Hematopoietic multipotent progenitor cell treated with erythropoietin and hydrocortisone succinate and interleukin-3 and kit ligand, for 6 days (in vitro differentiated cells): ENCODE measurements around the gene PCDH15.
"Not testable (repeated sequence)": the region's sequence is repeated elsewhere in the genome, so short reads cannot be mapped to it uniquely, and the experiment has no call there.

ENCODE experiments used
- DNase-seq: peaks from one replicate; pipeline ENCODE4 v3.0.0-alpha.2; 2015

Gene PCDH15

GRCh38 chr10:53952698-53953630, 848.1 kb downstream of the PCDH15 start:
- DNase-seq = no peak

DNA sequence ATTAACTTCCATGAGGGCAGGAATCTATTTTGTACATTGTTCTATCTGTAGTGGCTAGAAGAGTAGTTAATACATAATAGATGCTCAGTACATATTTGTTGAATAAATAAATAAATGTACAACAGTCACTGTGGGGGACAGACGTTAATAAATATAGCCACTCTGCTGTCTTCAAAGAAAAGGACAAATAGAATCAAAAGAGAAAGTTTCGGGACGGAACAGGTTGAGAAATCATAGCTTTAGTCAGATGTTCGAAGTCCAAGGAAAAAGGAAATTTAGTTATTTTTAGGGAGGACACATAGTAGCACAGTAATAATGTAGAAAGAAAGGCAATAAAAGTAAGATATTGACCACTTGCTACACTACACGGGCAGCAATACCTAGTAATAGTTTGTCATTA, 861.4 kb downstream of the PCDH15 start:
- no peak for DNase-seq

DNA sequence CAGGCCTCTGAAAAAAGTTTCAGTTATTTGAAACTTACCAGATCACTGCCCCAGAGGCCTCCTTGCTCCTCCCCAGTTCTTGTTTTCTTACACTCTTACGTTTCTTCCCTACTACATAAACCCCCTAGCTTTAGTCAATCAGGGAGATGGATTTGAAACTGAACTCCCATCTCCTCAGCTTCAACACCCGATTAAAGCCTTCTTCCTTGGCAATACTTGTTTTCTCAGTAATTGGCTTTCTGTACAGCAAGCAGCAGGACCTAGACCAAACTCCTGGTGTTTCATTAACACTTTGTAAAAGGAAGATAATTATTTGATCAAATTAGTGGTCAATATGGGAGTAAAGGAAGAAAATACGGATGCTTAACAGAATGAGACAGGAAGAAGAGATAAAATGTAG, 870.4 kb downstream of the PCDH15 start:
- no peak for DNase-seq

DNA sequence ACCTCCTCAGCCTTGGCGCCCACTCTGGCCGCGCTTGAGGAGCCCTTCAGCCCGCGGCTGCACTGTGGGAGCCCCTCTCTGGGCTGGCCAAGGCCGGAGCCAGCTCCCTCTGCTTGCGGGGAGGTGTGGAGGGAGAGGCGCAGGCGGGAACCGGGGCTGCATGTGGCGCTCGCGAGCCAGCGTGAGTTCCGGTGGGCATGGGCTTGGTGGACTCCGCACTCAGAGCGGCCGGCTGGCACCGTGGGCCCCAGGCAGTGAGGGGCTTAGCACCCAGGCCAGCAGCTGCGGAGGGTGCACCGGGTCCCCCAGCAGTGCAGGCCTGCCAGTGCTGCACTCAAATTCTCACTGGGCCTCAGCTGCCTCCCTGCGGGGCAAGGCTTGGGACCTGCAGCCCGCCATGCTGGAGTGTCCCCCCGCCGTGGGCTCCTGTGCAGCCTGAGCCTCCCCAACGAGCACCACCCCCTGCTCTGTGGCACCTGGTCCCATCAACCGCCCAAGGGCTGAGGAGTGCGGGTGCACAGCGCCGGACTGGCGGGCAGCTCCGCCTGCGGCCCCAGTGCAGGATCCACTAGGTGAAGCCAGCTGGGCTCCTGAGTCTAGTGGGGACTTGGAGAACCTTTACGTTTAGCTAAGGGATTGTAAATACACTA, 876.9 kb downstream of the PCDH15 start:
- not testable (repeated sequence) for DNase-seq

- DNase-seq = no peak
Measured at GRCh38 chr10:53918755-53919154, 882.3 kb downstream of the PCDH15 start.

DNA sequence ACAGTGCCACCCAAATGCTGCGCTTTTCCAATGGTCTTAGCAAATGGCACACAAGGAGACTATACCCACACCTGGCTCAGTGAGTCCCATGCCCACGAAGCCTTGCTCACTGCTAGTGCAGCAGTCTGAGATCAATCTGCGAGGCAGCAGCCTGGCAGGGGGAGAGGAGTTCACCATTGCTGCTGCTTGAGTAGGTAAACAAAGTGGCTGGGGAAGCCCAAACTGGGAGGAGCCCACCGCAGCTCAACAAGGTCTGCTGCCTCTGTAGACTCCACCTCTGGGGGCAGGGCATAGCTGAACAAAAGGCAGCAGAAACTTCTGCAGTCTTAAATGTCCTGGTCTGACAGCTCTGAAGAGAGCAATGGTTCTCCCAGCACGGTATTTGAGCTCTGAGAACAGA, 891.2 kb downstream of the PCDH15 start:
- DNase-seq = no peak

DNA sequence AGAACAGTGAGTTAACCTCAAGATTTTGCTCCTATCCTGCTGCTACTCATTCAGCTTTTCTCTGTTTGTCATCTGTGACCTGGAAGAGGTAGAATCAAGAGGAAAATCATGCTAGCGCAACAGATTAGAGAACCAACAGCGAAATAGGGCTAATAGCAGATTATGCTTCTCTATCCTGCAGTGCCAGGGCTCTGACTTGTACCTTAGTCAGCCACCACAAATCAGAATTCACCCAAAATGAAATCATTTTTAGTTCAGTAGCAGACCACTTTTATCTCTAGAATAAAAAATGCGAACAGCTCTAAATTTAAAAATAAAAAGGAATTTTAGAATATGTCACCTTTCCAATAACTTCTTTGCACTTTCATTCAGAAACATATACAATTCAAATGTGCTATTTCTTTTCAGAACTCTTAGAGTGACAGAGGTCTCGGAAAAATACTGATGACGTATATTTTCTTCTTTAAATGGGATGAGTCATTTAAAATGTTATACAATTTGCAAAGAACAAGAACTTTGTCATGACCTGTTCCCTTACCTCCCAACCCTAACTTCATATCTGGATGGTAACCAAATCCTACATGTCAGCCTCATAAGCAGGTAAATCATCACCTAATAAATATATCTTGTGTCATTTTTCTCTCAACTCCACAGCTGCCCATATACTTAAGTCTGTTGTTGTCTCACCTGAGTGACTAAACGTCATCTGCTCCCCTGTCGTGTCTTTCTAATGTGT, 896.4 kb downstream of the PCDH15 start:
- DNase-seq = no peak

GRCh38 chr10:53903756-53904155, 897.3 kb downstream of the PCDH15 start:
- no peak for DNase-seq

- peak; percentile 17 for DNase-seq
Measured at GRCh38 chr10:53899463-53900160, 901.4 kb downstream of the PCDH15 start.

DNA sequence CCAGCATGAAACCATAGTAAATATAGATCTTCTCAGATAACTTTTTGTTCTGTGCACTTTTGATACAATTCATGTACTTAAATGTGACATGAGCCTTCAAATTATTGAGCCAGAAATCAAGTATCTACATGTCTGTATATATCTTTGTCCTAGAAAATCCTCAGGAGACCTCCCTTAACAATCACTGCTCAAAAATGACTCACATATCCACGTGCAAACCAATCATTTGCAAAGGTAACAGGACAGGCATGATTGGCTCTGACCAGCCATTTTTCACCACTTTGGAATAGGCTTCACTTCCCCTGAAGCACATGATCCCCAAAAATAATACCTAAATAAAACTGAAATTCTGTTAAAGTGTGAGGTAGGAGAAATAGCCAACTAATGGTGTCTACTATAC, 902.5 kb downstream of the PCDH15 start:
- DNase-seq = no peak

DNA sequence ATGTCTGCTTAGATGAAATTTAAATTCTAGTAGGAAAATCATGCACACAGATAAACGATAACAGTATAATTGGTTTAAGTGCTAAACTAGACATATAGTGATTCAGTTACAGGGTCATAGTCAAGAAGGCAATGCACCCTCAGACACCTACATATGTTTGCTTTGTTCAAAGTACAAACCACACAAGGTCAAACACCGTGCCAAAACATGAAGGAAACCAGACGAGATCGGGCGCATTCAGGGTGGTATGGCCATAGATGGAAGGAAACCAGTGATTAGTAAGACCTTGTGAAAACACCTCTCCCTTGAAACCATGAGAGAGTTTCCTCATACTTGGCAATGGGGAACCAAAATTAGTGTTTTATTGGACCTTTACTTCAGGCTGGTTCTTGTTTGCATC, 906.9 kb downstream of the PCDH15 start:
- DNase-seq = no peak

DNA sequence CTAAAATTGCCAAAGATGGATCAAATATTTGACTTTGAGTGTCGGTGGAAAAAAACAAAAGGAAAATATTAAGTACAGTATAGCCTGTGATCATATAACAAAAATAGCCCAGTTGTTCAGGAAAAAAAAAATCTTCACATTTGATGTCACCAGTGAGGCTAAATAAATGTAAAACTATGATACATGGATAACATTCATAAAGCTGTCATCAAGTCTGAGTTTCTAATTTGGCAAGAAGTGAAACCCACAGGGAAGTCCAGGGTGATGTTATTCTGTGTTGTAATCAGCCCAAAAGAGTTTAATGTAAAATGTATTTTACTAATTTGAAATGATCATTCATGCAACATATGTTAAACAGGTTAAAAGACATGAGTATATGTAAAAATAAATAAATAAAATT, 908.0 kb downstream of the PCDH15 start:
- DNase-seq = no peak

GRCh38 chr10:53886325-53887300, 914.4 kb downstream of the PCDH15 start:
- no peak for DNase-seq

GRCh38 chr10:53864846-53865245, 936.2 kb downstream of the PCDH15 start:
- DNase-seq = no peak

GRCh38 chr10:53852450-53853175, 948.4 kb downstream of the PCDH15 start:
- DNase-seq = no peak

- DNase-seq = peak; percentile 9
Measured at GRCh38 chr10:53846809-53847208, 954.2 kb downstream of the PCDH15 start.

DNA sequence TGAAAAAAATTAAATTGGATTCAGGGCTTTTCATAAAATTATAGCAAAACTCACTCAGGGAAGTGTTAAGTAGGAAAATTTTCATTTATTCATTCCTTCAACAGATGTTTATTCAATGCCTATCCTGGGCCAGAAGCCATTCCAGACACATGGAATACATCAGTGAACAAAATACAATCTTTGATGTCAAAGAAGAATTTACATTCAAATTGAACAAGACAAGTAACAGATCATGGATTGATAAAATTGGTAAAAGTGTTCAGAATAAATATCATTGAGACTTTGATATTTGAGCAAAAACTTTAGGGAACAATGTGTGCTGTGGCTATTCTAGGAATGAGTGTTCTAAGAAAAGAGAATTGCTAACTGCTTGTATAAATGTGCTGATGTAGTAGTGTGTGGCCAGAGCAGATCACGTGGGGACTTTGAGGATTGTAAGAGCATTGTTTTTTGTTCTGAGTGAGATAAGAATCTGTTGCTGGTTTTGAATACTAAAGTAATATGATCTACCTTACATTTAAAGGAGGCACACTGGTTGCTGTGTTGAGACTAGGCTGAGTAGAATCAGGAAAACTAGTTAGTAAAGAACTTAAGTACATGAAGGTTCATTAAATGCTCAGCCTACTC, 957.2 kb downstream of the PCDH15 start:
- peak; percentile 44 for DNase-seq

DNA sequence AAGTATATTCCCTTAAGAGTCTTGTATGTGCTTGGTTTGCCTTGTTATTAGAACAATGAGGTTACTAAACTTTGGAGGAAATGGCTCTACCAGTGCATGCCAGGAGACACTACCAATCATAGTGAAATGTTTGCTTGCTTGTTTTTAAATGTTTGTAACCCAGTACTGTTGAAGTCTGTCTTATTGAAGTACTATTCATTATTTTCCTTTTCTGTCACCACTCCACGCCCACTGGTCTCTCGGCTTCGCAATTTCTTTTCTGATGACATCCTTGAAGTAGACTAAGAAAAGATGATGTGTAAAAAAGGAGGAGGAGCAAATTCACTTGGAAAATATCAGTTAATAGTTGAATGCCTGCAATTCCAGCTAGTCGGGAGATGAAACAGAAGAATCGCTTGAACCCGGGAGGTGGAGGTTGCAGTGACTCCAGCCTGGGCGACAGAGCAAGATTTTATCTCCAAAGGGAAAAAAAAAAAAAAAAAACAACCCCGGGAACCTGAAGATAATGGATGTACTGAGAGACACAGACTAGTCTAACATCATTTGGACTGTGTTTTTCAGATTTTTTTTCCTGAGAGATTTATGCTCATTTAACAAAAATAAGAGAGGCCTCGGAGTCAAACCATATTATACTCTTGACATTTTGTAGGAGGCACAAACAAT, 959.4 kb downstream of the PCDH15 start:
- no peak for DNase-seq

- no peak for DNase-seq
Measured at GRCh38 chr10:53840653-53841052, 960.4 kb downstream of the PCDH15 start.
